HepG2 (cell line): ENCODE measurements around the gene GPR39. TPM values are rescaled to one million over a fixed set of nuclear protein-coding genes. Genes with fewer than 3 reads are reported as not detected.
A peak's percentile ranks its signal among the peaks of the same experiment; 100 is the strongest.

Experiments
- CREB3 ChIP-seq: sonication (generic); formaldehyde crosslinking; IDR thresholded peaks from 2 replicates; pipeline ENCODE4 v1.5.0; 2020; ENCODE audit warnings: missing genetic modification reagents
- EEA1 ChIP-seq: sonication (generic); formaldehyde crosslinking; IDR thresholded peaks from 2 replicates; pipeline ENCODE4 v1.5.1; 2020; ENCODE audit warnings: mild to moderate bottlenecking, missing genetic modification reagents, borderline replicate concordance
- ELF3 ChIP-seq: IDR thresholded peaks from 2 replicates; pipeline ENCODE4 v1.6.1; 2016; ENCODE audit warnings: missing genetic modification reagents, missing compliant biosample characterization
- HNF1B ChIP-seq: sonication (generic); formaldehyde crosslinking; IDR thresholded peaks from 2 replicates; pipeline ENCODE4 v1.5.1; 2020; ENCODE audit warnings: mild to moderate bottlenecking, moderate library complexity, missing genetic modification reagents
- MIER3 ChIP-seq: IDR thresholded peaks from 2 replicates; pipeline ENCODE4 v1.6.1; 2016; ENCODE audit warnings: missing compliant biosample characterization, borderline replicate concordance
- MZF1 ChIP-seq: sonication (generic); formaldehyde crosslinking; IDR thresholded peaks from 2 replicates; pipeline ENCODE4 v1.8.1; 2023; ENCODE audit warnings: mild to moderate bottlenecking, missing genetic modification reagents, borderline replicate concordance
- PAXIP1 ChIP-seq: sonication (generic); formaldehyde crosslinking; conservative IDR thresholded peaks from 2 replicates; pipeline ENCODE4 v1.4.0; 2020; ENCODE audit warnings: mild to moderate bottlenecking, missing genetic modification reagents, moderate library complexity
- POLR2G ChIP-seq: fragments of 200-400 bp; formaldehyde crosslinking; IDR thresholded peaks from 2 replicates; pipeline ENCODE4 v1.6.1; 2018; ENCODE audit warnings: mild to moderate bottlenecking, low read depth, low read length, moderate library complexity
- SMARCC2 ChIP-seq: fragments of 450-650 bp; IDR thresholded peaks from 2 replicates; pipeline ENCODE4 v1.6.1; 2017; ENCODE audit warnings: antibody characterized with exemption, mild to moderate bottlenecking
- SNAPC5 ChIP-seq: sonication (generic); formaldehyde crosslinking; IDR thresholded peaks from 2 replicates; pipeline ENCODE4 v1.8.1; 2023; ENCODE audit warnings: mild to moderate bottlenecking, missing genetic modification reagents, borderline replicate concordance
- SP2 ChIP-seq: sonication (generic); formaldehyde crosslinking; IDR thresholded peaks from 2 replicates; pipeline ENCODE4 v1.5.1; 2020; ENCODE audit warnings: mild to moderate bottlenecking, missing genetic modification reagents
- YEATS4 ChIP-seq: sonication (generic); formaldehyde crosslinking; IDR thresholded peaks from 2 replicates; pipeline ENCODE4 v1.4.0; 2020; ENCODE audit warnings: missing genetic modification reagents, borderline replicate concordance
- ZBTB34 ChIP-seq: sonication (generic); formaldehyde crosslinking; IDR thresholded peaks from 2 replicates; pipeline ENCODE4 v1.8.0; 2022; ENCODE audit warnings: mild to moderate bottlenecking, missing genetic modification reagents
- ZMAT3 ChIP-seq: sonication (generic); formaldehyde crosslinking; conservative IDR thresholded peaks from 2 replicates; pipeline ENCODE4 v1.7.0; 2021; ENCODE audit warnings: missing genetic modification reagents
- ZNF121 ChIP-seq: sonication (generic); formaldehyde crosslinking; IDR thresholded peaks from 2 replicates; pipeline ENCODE4 v1.5.0; 2020; ENCODE audit warnings: mild to moderate bottlenecking, missing genetic modification reagents
- ZNF143 ChIP-seq: sonication (generic); formaldehyde crosslinking; IDR thresholded peaks from 2 replicates; pipeline ENCODE4 v1.4.0; 2020; ENCODE audit warnings: missing genetic modification reagents
- ZNF224 ChIP-seq: sonication (generic); formaldehyde crosslinking; IDR thresholded peaks from 2 replicates; pipeline ENCODE4 v1.5.0; 2020; ENCODE audit warnings: mild to moderate bottlenecking, missing genetic modification reagents
- ZNF484 ChIP-seq: sonication (generic); formaldehyde crosslinking; IDR thresholded peaks from 2 replicates; pipeline ENCODE4 v1.5.1; 2020; ENCODE audit warnings: mild to moderate bottlenecking, low read depth, missing genetic modification reagents, borderline replicate concordance
- ZNF766 ChIP-seq: sonication (generic); formaldehyde crosslinking; IDR thresholded peaks from 2 replicates; pipeline ENCODE4 v1.5.0; 2020; ENCODE audit warnings: missing genetic modification reagents, borderline replicate concordance
- ZNF792 ChIP-seq: IDR thresholded peaks from 2 replicates; pipeline ENCODE4 v1.6.1; 2016
- ZNF816 ChIP-seq: sonication (generic); formaldehyde crosslinking; IDR thresholded peaks from 2 replicates; pipeline ENCODE4 v1.8.0; 2022; ENCODE audit warnings: missing genetic modification reagents, mild to moderate bottlenecking, borderline replicate concordance
- polyA plus RNA-seq, 8 experiments: library from polyadenylated mRNA; depleted of rRNA in 3 of 8; stranded (reverse) in 7 of 8; unstranded in 1 of 8; fragments of >200 nt; fragmentation: Illumina TruSeq in 4 of 8; extraction: Trizol in 4 of 8; gene quantifications; 2 replicates each; pipeline versions ENCODE4 v1.2.1 to v1.2.3, GENCODE V29; 2011 to 2016; ENCODE audit warnings: low read depth in 4 of 8, missing spikeins in 1 of 8, mixed read lengths in 1 of 8; ENCODE audit not compliant: insufficient read depth in 1 of 8
- total RNA-seq, 5 experiments: library from RNA; depleted of rRNA; stranded (reverse); fragments of >200 nt; fragmentation: Illumina TruSeq; extraction: Trizol; gene quantifications; 2 replicates each; pipeline ENCODE4 v1.2.3, GENCODE V29; 2016; ENCODE audit warnings: low read depth in 1 of 5

GPR39 gene
- total and polyA plus RNA-seq, 2 of the 13 experiments (the other 11 are each of a cell fraction or from before 2014, with no cell fraction given): 0.16 to 0.62 TPM

GRCh38 chr2:132632000-132632649, 215.5 kb downstream of the GPR39 start (continued):
- TF ChIP-seq ZBTB34 (CRISPR knock-in tag): peak; percentile 56; the same call in 1 of the 2 replicates
- no peak for TF ChIP-seq YEATS4
- TF ChIP-seq SNAPC5 (CRISPR knock-in tag): no peak
- TF ChIP-seq ZMAT3 (CRISPR knock-in tag): no peak
- no peak for TF ChIP-seq MZF1
- no peak for TF ChIP-seq POLR2G
- no peak for TF ChIP-seq ZNF224 (CRISPR knock-in tag)
- peak; percentile 31; the same call in 1 of the 2 replicates for TF ChIP-seq ELF3
- TF ChIP-seq ZNF792 (CRISPR knock-in tag): 0 out of 2 replicates have a peak, but pooled peaks have one; percentile 43
- TF ChIP-seq HNF1B (CRISPR knock-in tag): 0 out of 2 replicates have a peak, but pooled peaks have one; percentile 12
- TF ChIP-seq ZNF816 (CRISPR knock-in tag): no peak
- no peak for TF ChIP-seq EEA1 (CRISPR knock-in tag)
- no peak for TF ChIP-seq MIER3 (CRISPR knock-in tag)
- no peak for TF ChIP-seq SP2
- TF ChIP-seq ZNF766 (CRISPR knock-in tag): no peak
- no peak for TF ChIP-seq ZNF484 (CRISPR knock-in tag)
- TF ChIP-seq ZNF121: no peak
- no peak for TF ChIP-seq ZNF143 (CRISPR knock-in tag)
- TF ChIP-seq SMARCC2: no peak
- no peak for TF ChIP-seq CREB3
- peak; percentile 84 for TF ChIP-seq PAXIP1
